Smooth muscle cell (in vitro differentiated cells): ENCODE results near the gene CENPS. TPM values are rescaled to one million over a fixed set of nuclear protein-coding genes. Genes with fewer than 3 reads are reported as not detected.

Experiments used
- DNase-seq: peaks from one replicate; lab custom pipeline; 2025; ENCODE audit not compliant: unreplicated experiment; lab: John Stamatoyannopoulos, UW
- H2AFZ ChIP-seq: fragments of 200-600 bp; sonication (generic); 2 replicates; pipeline ENCODE4 v1.6.0; 2016; ENCODE audit warnings: antibody characterized with exemption, low read depth, mild to moderate bottlenecking
- H3F3A ChIP-seq: fragments of 200-600 bp; sonication (generic); 2 replicates; pipeline ENCODE4 v1.6.0; 2017; ENCODE audit warnings: antibody characterized with exemption, low read depth
- H3K27ac ChIP-seq: fragments of 200-600 bp; sonication (generic); 2 replicates; pipeline ENCODE4 v1.5.1; 2016; ENCODE audit warnings: low read depth, mild to moderate bottlenecking
- H3K27me3 ChIP-seq: fragments of 200-600 bp; sonication (generic); 2 replicates; pipeline ENCODE4 v1.6.1; 2016; ENCODE audit warnings: low read depth, mild to moderate bottlenecking
- H3K36me3 ChIP-seq: fragments of 200-600 bp; sonication (generic); 2 replicates; pipeline ENCODE4 v1.5.1; 2016; ENCODE audit warnings: low read depth
- H3K4me1 ChIP-seq: fragments of 200-600 bp; sonication (generic); 2 replicates; pipeline ENCODE4 v1.5.1; 2016; ENCODE audit warnings: low read depth
- H3K4me2 ChIP-seq: fragments of 200-600 bp; sonication (generic); 2 replicates; pipeline ENCODE4 v1.6.0; 2016; ENCODE audit warnings: mild to moderate bottlenecking
- H3K4me3 ChIP-seq: fragments of 200-600 bp; sonication (generic); 2 replicates; pipeline ENCODE4 v1.5.1; 2016; ENCODE audit warnings: mild to moderate bottlenecking
- H3K79me2 ChIP-seq: fragments of 200-600 bp; sonication (generic); 2 replicates; pipeline ENCODE4 v1.6.0; 2016; ENCODE audit warnings: low read depth, mild to moderate bottlenecking
- H3K9ac ChIP-seq: fragments of 200-600 bp; sonication (generic); 2 replicates; pipeline ENCODE4 v1.6.0; 2016; ENCODE audit warnings: low read depth
- H3K9me3 ChIP-seq: fragments of 200-600 bp; sonication (generic); replicated peaks from 2 replicates; pipeline ENCODE4 v1.5.1; 2016; ENCODE audit warnings: low read depth
- H4K20me1 ChIP-seq: fragments of 200-600 bp; sonication (generic); 2 replicates; pipeline ENCODE4 v1.6.0; 2016; ENCODE audit warnings: low read depth
- WGBS: methylation state at CpG from one replicate; pipeline ENCODE4 v1.1.7; 2016; ENCODE audit warnings: low lambda C conversion rate; 5-methylcytosine and 5-hydroxymethylcytosine counted together
- polyA plus RNA-seq: library from polyadenylated mRNA; unstranded; fragments of >200 nt; fragmentation: Nextera tagmentation; extraction: Ambion mirVana; gene quantifications from 2 replicates; pipeline ENCODE4 v1.2.1, GENCODE V29; 2016
- total RNA-seq: library from RNA; depleted of rRNA; stranded (reverse); fragments of >200 nt; gene quantifications from 2 replicates; pipeline ENCODE4 v1.2.3, GENCODE V29; 2014
- TF ChIP-seq, protein P1 (sequence below): fragments of 200-600 bp; sonication (generic); IDR thresholded peaks from 2 replicates; pipeline ENCODE4 v1.5.1; 2017; ENCODE audit warnings: borderline replicate concordance, mild to moderate bottlenecking, antibody characterized with exemption; ENCODE audit not compliant: insufficient read depth, poor library complexity, severe bottlenecking

Gene CENPS
- total RNA-seq (7.6 and 102 TPM in 2 replicates), polyA plus RNA-seq (15.3 and 16.3 TPM in 2 replicates)

DNA sequence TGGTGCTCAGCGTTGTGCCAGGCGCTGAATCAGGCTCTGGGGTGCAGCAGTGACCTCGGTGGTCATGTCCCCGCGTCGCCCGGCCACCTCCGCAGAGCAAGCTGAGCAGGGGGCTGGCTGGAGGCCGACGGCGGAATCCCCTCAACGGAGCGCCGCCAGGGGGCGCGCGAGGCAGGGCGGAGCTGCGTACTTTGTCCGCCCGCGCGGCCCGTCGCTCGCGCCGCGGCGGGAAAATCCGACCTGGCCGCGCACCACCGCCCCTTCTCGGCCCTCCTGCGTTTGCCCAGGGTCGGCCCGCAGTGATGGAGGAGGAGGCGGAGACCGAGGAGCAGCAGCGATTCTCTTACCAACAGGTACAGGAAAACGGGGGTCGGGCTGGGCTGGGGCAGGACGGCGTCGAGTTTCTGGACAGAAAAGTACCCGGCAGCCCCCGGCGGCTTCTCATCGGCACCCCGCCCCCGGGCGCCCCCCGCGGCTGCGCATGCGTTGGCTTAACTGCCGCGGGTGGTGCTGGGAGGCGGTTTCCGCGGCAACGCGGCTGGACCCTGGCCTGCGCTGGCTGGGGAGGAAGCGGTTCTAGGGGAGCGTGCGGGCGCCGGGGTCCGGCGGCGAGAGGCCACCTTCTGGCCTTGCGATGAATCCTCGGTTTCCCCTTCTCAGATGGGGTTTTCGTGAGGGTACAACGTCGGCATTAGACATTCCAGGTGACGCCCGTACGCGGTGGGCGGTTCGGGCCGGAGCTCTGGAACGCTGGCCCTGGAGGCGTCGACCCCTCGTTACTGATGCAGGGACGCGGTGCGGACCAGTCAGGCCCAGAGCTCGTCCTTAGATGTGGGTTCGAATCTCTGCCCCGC is at the start of gene CENPS:
Gene CENPS, plus strand, starts transcription at position 218 of the 854 bp plus-strand sequence. Its CDS starts 85 bp downstream, at position 303.
- peak; percentile 95 for DNase-seq
- Histone ChIP-seq H3K27ac (peak within 1 kb of the TSS; percentile 69), H3K27me3 (no peaks in the 10 kb centered on the region), H3F3A (no peaks in the 10 kb centered on the region), H3K9ac (peak within 1 kb of the TSS; percentile 92), H2AFZ (peak within 1 kb of the TSS; percentile 91), H3K4me2 (peak within 1 kb of the TSS; percentile 93), H3K9me3 (no peaks in the 10 kb centered on the region), H4K20me1 (no peaks in the 10 kb centered on the region), H3K79me2 (no peaks in the 10 kb centered on the region), H3K4me3 (peak within 1 kb of the TSS; percentile 82), H3K4me1 (peaks cover 5% of the 10 kb centered on the region), H3K36me3 (no peaks in the 10 kb centered on the region)
- TF ChIP-seq, protein P1, sequence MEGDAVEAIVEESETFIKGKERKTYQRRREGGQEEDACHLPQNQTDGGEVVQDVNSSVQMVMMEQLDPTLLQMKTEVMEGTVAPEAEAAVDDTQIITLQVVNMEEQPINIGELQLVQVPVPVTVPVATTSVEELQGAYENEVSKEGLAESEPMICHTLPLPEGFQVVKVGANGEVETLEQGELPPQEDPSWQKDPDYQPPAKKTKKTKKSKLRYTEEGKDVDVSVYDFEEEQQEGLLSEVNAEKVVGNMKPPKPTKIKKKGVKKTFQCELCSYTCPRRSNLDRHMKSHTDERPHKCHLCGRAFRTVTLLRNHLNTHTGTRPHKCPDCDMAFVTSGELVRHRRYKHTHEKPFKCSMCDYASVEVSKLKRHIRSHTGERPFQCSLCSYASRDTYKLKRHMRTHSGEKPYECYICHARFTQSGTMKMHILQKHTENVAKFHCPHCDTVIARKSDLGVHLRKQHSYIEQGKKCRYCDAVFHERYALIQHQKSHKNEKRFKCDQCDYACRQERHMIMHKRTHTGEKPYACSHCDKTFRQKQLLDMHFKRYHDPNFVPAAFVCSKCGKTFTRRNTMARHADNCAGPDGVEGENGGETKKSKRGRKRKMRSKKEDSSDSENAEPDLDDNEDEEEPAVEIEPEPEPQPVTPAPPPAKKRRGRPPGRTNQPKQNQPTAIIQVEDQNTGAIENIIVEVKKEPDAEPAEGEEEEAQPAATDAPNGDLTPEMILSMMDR = peak; percentile 92
- WGBS = under 1% methylated on average over 82 of the region's 95 CpGs

DNA sequence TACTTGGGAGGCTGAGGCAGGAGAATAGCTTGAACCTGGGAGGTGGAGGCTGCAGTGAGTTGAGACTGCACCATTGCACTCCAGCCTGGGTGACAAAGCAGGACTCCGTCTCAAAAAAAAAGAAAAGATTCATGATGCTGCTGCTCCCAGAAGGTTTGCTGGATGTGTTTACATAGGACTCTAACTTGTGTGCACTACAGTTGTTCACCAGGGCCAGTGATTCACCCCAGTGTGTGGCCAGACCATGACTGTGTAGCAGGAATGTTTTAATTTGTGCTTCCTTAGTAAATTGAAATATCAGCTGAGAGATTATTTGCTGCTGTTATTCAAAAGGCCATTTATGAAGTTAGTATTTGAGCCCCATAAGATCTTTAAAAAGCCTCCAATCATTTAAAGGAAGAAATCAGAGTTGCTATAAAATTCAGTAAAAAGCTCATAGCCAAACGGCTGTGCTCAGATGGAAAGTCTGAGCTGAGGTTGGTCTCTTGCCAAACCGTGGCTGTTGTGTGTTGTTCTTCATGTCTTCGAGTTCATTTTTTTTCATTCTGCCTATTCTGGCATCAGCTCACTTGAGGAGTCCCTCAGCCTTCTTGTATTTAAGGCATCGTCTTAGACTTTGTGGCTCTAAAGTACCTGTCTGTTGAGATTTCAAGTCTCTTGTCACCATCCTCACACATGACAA is 49.5 kb upstream of the CENPS start:
- Histone ChIP-seq H3F3A (peaks cover 11% of the 10 kb centered on the region), H3K27ac (peak overlapping the region; percentile 56), H3K9me3 (no peaks in the 10 kb centered on the region), H3K4me1 (no peaks in the 10 kb centered on the region), H3K4me3 (no peak overlapping the region), H3K27me3 (no peaks in the 10 kb centered on the region), H4K20me1 (no peaks in the 10 kb centered on the region), H2AFZ (no peak overlapping the region), H3K36me3 (no peaks in the 10 kb centered on the region), H3K79me2 (no peaks in the 10 kb centered on the region), H3K9ac (no peak overlapping the region), H3K4me2 (no peak overlapping the region)
- DNase-seq = no peak
- TF ChIP-seq, protein P1 = no peak
- WGBS = 73% methylated on average over 5 of the region's 5 CpGs

DNA sequence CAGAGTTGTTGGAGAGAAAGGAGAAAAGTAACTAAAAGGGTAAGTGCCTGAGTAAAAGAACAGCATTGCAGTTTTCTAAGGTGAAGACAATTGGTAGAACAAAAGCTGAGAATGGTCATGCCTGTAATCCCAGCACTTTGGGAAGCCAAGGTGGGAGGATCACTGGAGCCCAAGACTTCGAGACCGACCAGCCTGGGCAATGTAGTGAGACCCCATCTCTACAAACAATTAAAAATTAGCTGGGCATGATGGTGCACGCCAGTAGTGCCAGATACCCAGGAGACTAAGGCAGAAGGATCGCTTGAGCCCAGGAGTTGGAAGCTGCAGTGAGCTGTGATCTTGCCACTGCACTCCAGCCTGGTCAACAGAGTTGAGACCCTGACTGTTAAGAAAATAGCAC is 46.6 kb upstream of the CENPS start:
- Histone ChIP-seq H3K9ac (no peak overlapping the region), H2AFZ (no peak overlapping the region), H3F3A (peaks cover 12% of the 10 kb centered on the region), H3K79me2 (no peaks in the 10 kb centered on the region), H3K27ac (no peak overlapping the region), H4K20me1 (no peaks in the 10 kb centered on the region), H3K36me3 (no peaks in the 10 kb centered on the region), H3K27me3 (no peaks in the 10 kb centered on the region), H3K4me3 (no peak overlapping the region), H3K9me3 (no peaks in the 10 kb centered on the region), H3K4me2 (no peak overlapping the region), H3K4me1 (peaks cover 13% of the 10 kb centered on the region)
- no peak for DNase-seq
- TF ChIP-seq, protein P1 = no peak
- WGBS = 87% methylated on average over 4 of the region's 4 CpGs
